H9 (cell line): ENCODE measurements around the gene PREX1. TPM values are rescaled to one million over a fixed set of nuclear protein-coding genes. Genes with fewer than 3 reads are reported as not detected.

Experiments used
- DNase-seq: peaks from one replicate; pipeline ENCODE4 v3.0.0-alpha.2; 2017
- H2AFZ ChIP-seq: one replicate; pipeline ENCODE4 v1.6.1; 2013; ENCODE audit warnings: mild to moderate bottlenecking, low read length, control low read depth, moderate library complexity
- H2AK5ac ChIP-seq: 2 replicates; pipeline ENCODE4 v1.6.1; 2013; ENCODE audit warnings: low read length, control low read depth, mixed read lengths; ENCODE audit not compliant: insufficient read length
- H2BK120ac ChIP-seq: one replicate; pipeline ENCODE4 v1.6.1; 2013; ENCODE audit warnings: low read depth, mild to moderate bottlenecking, low read length, control low read depth, inconsistent platforms; ENCODE audit not compliant: poor library complexity, severe bottlenecking
- H2BK12ac ChIP-seq: 2 replicates; pipeline ENCODE4 v1.6.1; 2013; ENCODE audit warnings: low read length, control low read depth, mixed read lengths, low read depth; ENCODE audit not compliant: insufficient read length
- H2BK15ac ChIP-seq: 2 replicates; pipeline ENCODE4 v1.6.1; 2013; ENCODE audit warnings: low read depth, low read length, control low read depth
- H2BK20ac ChIP-seq: one replicate; pipeline ENCODE4 v1.6.1; 2013; ENCODE audit warnings: low read depth, mild to moderate bottlenecking, low read length, control low read depth, inconsistent platforms; ENCODE audit not compliant: poor library complexity, severe bottlenecking
- H2BK5ac ChIP-seq: 2 replicates; pipeline ENCODE4 v1.6.1; 2013; ENCODE audit warnings: low read length, control low read depth, mixed read lengths; ENCODE audit not compliant: insufficient read length
- H3K14ac ChIP-seq: 2 replicates; pipeline ENCODE4 v1.6.1; 2013; ENCODE audit warnings: low read length, control low read depth; ENCODE audit not compliant: insufficient read depth
- H3K18ac ChIP-seq: 2 replicates; pipeline ENCODE4 v1.6.1; 2013; ENCODE audit warnings: low read depth, mild to moderate bottlenecking, mixed read lengths, low read length, control low read depth; ENCODE audit not compliant: insufficient read length
- H3K23ac ChIP-seq: 2 replicates; pipeline ENCODE4 v1.6.1; 2013; ENCODE audit warnings: low read length, control low read depth, mixed read lengths, low read depth; ENCODE audit not compliant: insufficient read length
- H3K23me2 ChIP-seq: 2 replicates; pipeline ENCODE4 v1.6.1; 2013; ENCODE audit warnings: low read depth, mild to moderate bottlenecking, mixed read lengths, low read length, control low read depth; ENCODE audit not compliant: insufficient read length, poor library complexity, severe bottlenecking
- H3K27ac ChIP-seq: 2 replicates; pipeline ENCODE4 v1.5.1; 2013; ENCODE audit warnings: low read length, control low read depth, mixed read lengths, low read depth; ENCODE audit not compliant: insufficient read length
- H3K27me3 ChIP-seq: 2 replicates; pipeline ENCODE4 v1.6.1; 2013; ENCODE audit warnings: low read length, control low read depth, inconsistent platforms; ENCODE audit not compliant: insufficient read depth
- H3K4ac ChIP-seq: 2 replicates; pipeline ENCODE4 v1.6.1; 2013; ENCODE audit warnings: low read depth, mild to moderate bottlenecking, control low read depth, inconsistent platforms, low read length, moderate library complexity
- H3K4me1 ChIP-seq: 2 replicates; pipeline ENCODE4 v1.6.1; 2013; ENCODE audit warnings: low read length, control low read depth, inconsistent platforms; ENCODE audit not compliant: insufficient read depth
- H3K4me2 ChIP-seq: 2 replicates; pipeline ENCODE4 v1.6.1; 2013; ENCODE audit warnings: low read length, control low read depth, mixed read lengths; ENCODE audit not compliant: insufficient read length, insufficient read depth
- H3K56ac ChIP-seq: 2 replicates; pipeline ENCODE4 v1.6.1; 2013; ENCODE audit warnings: low read depth, mild to moderate bottlenecking, mixed read lengths, low read length, control low read depth; ENCODE audit not compliant: insufficient read length
- H3K79me1 ChIP-seq: 2 replicates; pipeline ENCODE4 v1.6.1; 2013; ENCODE audit warnings: low read depth, mild to moderate bottlenecking, moderate library complexity, low read length, control low read depth, inconsistent platforms; ENCODE audit not compliant: insufficient read depth, poor library complexity, severe bottlenecking
- H3K79me2 ChIP-seq: 2 replicates; pipeline ENCODE4 v1.6.1; 2013; ENCODE audit warnings: low read length, control low read depth, inconsistent platforms; ENCODE audit not compliant: insufficient read depth
- H3K9ac ChIP-seq: 2 replicates; pipeline ENCODE4 v1.6.1; 2013; ENCODE audit warnings: low read length, control low read depth, mixed read lengths; ENCODE audit not compliant: insufficient read length; ENCODE audit errors: extremely low read depth
- H3K9me3 ChIP-seq: one replicate; pipeline ENCODE4 v1.6.1; 2013; ENCODE audit warnings: low read depth, low read length, inconsistent platforms; ENCODE audit not compliant: control insufficient read depth
- H3T11ph ChIP-seq: one replicate; pipeline ENCODE4 v1.6.1; 2013; ENCODE audit warnings: mild to moderate bottlenecking, low read length, control low read depth, inconsistent platforms
- H4K20me1 ChIP-seq: one replicate; pipeline ENCODE4 v1.6.1; 2013; ENCODE audit not compliant: control insufficient read depth, insufficient read length, insufficient read depth
- H4K5ac ChIP-seq: 2 replicates; pipeline ENCODE4 v1.6.1; 2013; ENCODE audit warnings: low read depth, mild to moderate bottlenecking, mixed read lengths, low read length, control low read depth; ENCODE audit not compliant: insufficient read length
- H4K8ac ChIP-seq: replicated peaks from 2 replicates; pipeline ENCODE4 v1.6.1; 2013; ENCODE audit warnings: low read length, control low read depth, mixed read lengths, low read depth; ENCODE audit not compliant: insufficient read length
- H4K91ac ChIP-seq: 2 replicates; pipeline ENCODE4 v1.6.1; 2013; ENCODE audit warnings: low read depth, mild to moderate bottlenecking, moderate library complexity, mixed read lengths, low read length, control low read depth; ENCODE audit not compliant: insufficient read length
- H3K27ac Mint-ChIP-seq, 3 experiments: 2 replicates in 2 of 3; 3 replicates in 1 of 3; pipeline ENCODE4 v1.8.0; 2020 to 2021; ENCODE audit warnings: mixed read lengths in 3 of 3, mild to moderate bottlenecking in 1 of 3, moderate library complexity in 1 of 3
- H3K27me3 Mint-ChIP-seq: 2 replicates; pipeline ENCODE4 v1.8.0; 2021; ENCODE audit warnings: low read depth, mild to moderate bottlenecking, moderate library complexity, mixed read lengths
- H3K36me3 Mint-ChIP-seq, 3 experiments: 2 replicates in 2 of 3; 3 replicates in 1 of 3; pipeline ENCODE4 v1.8.0; 2020 to 2021; ENCODE audit warnings: low read depth in 3 of 3, mixed read lengths in 3 of 3; ENCODE audit not compliant: insufficient read depth in 1 of 3
- H3K4me1 Mint-ChIP-seq, 2 experiments: 2 replicates each; pipeline ENCODE4 v1.8.0; 2020; ENCODE audit warnings: mixed read lengths in 2 of 2
- H3K4me3 Mint-ChIP-seq, 2 experiments: 2 replicates in 1 of 2; 3 replicates in 1 of 2; pipeline ENCODE4 v1.8.0; 2020 to 2021; ENCODE audit warnings: mild to moderate bottlenecking in 2 of 2, mixed read lengths in 2 of 2, moderate library complexity in 1 of 2
- H3K9me3 Mint-ChIP-seq, 2 experiments: 2 replicates in 1 of 2; 3 replicates in 1 of 2; pipeline ENCODE4 v1.8.0; 2020; ENCODE audit warnings: mild to moderate bottlenecking in 2 of 2, mixed read lengths in 2 of 2, moderate library complexity in 1 of 2
- WGBS: extraction: QIAGEN DNeasy Blood & Tissue Kit; methylation state at CpG from one replicate; pipeline ENCODE4 v1.1.7; 2013; ENCODE audit warnings: missing lambda C conversion rate, low lambda C conversion rate, mixed read lengths; ENCODE audit not compliant: insufficient read length; ENCODE audit errors: extremely low coverage; 5-methylcytosine and 5-hydroxymethylcytosine counted together
- total RNA-seq: library from RNA; stranded (reverse); gene quantifications from 2 replicates; pipeline ENCODE4 v1.2.1, GENCODE V29; 2021
- TF ChIP-seq, protein P1 (sequence below): fragments of 200-600 bp; sonication (generic); conservative IDR thresholded peaks from 3 replicates; pipeline ENCODE4 v1.8.0; 2021; ENCODE audit warnings: antibody characterized with exemption, mild to moderate bottlenecking

Gene PREX1
- total RNA-seq, 1 experiment from 2014 or later = 6.6 TPM

GRCh38 chr20:48818031-48818370, 9.8 kb downstream of the PREX1 start:
- Histone ChIP-seq H3K14ac (no peak overlapping the region), H3T11ph (no peak overlapping the region), H4K20me1 (no peaks in the 10 kb centered on the region), H3K4ac (no peak overlapping the region), H4K91ac (no peak overlapping the region), H4K5ac (no peak overlapping the region), H3K27ac (no peak overlapping the region), H2BK5ac (no peak overlapping the region), H4K8ac (no peak overlapping the region), H2BK120ac (no peak overlapping the region), H3K23ac (no peak overlapping the region), H3K79me2 (no peaks in the 10 kb centered on the region), H3K56ac (no peak overlapping the region), H3K4me1 (no peaks in the 10 kb centered on the region; the same call in 1 of the 2 replicates), H3K9ac (no peak overlapping the region), H2AK5ac (no peak overlapping the region), H3K18ac (no peak overlapping the region), H3K79me1 (no peaks in the 10 kb centered on the region), H2BK20ac (no peak overlapping the region), H3K27me3 (no peaks in the 10 kb centered on the region), H2AFZ (no peak overlapping the region), H2BK15ac (no peak overlapping the region), H3K9me3 (no peaks in the 10 kb centered on the region), H3K23me2 (no peaks in the 10 kb centered on the region), H3K4me2 (no peak overlapping the region), H2BK12ac (no peak overlapping the region)
- H3K4me1 Mint-ChIP-seq = peaks cover 15 to 27% of the 10 kb centered on the region in 2 experiments
- no peaks in the 10 kb centered on the region; a peak in 2 of 5 replicates for H3K9me3 Mint-ChIP-seq
- DNase-seq = no peak
- H3K27me3 Mint-ChIP-seq = peaks cover 28% of the 10 kb centered on the region
- H3K36me3 Mint-ChIP-seq = no peaks in the 10 kb centered on the region
- no peak overlapping the region for H3K27ac Mint-ChIP-seq
- no peak overlapping the region for H3K4me3 Mint-ChIP-seq
- no CpG with 5 or more reads among the region's 7 CpGs for WGBS
- TF ChIP-seq, protein P1, sequence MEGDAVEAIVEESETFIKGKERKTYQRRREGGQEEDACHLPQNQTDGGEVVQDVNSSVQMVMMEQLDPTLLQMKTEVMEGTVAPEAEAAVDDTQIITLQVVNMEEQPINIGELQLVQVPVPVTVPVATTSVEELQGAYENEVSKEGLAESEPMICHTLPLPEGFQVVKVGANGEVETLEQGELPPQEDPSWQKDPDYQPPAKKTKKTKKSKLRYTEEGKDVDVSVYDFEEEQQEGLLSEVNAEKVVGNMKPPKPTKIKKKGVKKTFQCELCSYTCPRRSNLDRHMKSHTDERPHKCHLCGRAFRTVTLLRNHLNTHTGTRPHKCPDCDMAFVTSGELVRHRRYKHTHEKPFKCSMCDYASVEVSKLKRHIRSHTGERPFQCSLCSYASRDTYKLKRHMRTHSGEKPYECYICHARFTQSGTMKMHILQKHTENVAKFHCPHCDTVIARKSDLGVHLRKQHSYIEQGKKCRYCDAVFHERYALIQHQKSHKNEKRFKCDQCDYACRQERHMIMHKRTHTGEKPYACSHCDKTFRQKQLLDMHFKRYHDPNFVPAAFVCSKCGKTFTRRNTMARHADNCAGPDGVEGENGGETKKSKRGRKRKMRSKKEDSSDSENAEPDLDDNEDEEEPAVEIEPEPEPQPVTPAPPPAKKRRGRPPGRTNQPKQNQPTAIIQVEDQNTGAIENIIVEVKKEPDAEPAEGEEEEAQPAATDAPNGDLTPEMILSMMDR = no peak
